KMS-11 (cell line): Measurements from ENCODE around the gene SYCP3.
"Not testable (repeated sequence)": the region's sequence is repeated elsewhere in the genome, so short reads cannot be mapped to it uniquely, and the experiment has no call there.

Experiments
- H2AFZ ChIP-seq: fragments of 200-600 bp; sonication (generic); 2 replicates; pipeline ENCODE4 v1.6.1; 2016; ENCODE audit warnings: antibody characterized with exemption, mixed run types, low read depth
- H3K27ac ChIP-seq: fragments of 200-600 bp; sonication (generic); 2 replicates; pipeline ENCODE4 v1.6.1; 2016; ENCODE audit warnings: mild to moderate bottlenecking, mixed run types
- H3K27me3 ChIP-seq: fragments of 200-600 bp; sonication (generic); 2 replicates; pipeline ENCODE4 v1.6.1; 2017; ENCODE audit warnings: mild to moderate bottlenecking, low read depth, mixed run types, moderate library complexity; ENCODE audit not compliant: insufficient read depth
- H3K36me3 ChIP-seq: fragments of 200-600 bp; sonication (generic); 2 replicates; pipeline ENCODE4 v1.6.1; 2017; ENCODE audit warnings: mild to moderate bottlenecking, mixed run types; ENCODE audit not compliant: insufficient read depth
- H3K4me1 ChIP-seq: fragments of 200-600 bp; sonication (generic); 2 replicates; pipeline ENCODE4 v1.6.1; 2016; ENCODE audit warnings: mild to moderate bottlenecking, low read depth, mixed run types; ENCODE audit not compliant: poor library complexity, severe bottlenecking
- H3K4me2 ChIP-seq: fragments of 200-600 bp; sonication (generic); 2 replicates; pipeline ENCODE4 v1.7.0; 2016; ENCODE audit warnings: mild to moderate bottlenecking, mixed run types
- H3K4me3 ChIP-seq: fragments of 200-600 bp; sonication (generic); IDR thresholded peaks from 2 replicates; pipeline ENCODE4 v1.6.1; 2017; ENCODE audit warnings: low read depth, low read length, mixed read lengths; ENCODE audit not compliant: insufficient read depth
- H3K79me2 ChIP-seq: fragments of 200-600 bp; sonication (generic); 2 replicates; pipeline ENCODE4 v1.6.1; 2016; ENCODE audit warnings: low read depth, mixed run types; ENCODE audit not compliant: insufficient read depth
- H3K9ac ChIP-seq: fragments of 200-600 bp; sonication (generic); 2 replicates; pipeline ENCODE4 v1.6.1; 2016; ENCODE audit warnings: mild to moderate bottlenecking, mixed run types
- H4K20me1 ChIP-seq: fragments of 200-600 bp; sonication (generic); 2 replicates; pipeline ENCODE4 v1.6.1; 2016; ENCODE audit warnings: mild to moderate bottlenecking, mixed run types; ENCODE audit not compliant: insufficient read depth
- TF ChIP-seq, protein P1 (sequence below): fragments of 200-600 bp; sonication (generic); conservative IDR thresholded peaks from 2 replicates; pipeline ENCODE4 v1.6.1; 2017; ENCODE audit warnings: low read depth, mild to moderate bottlenecking, antibody characterized with exemption, low read length, moderate library complexity, mixed read lengths

SYCP3 gene

DNA sequence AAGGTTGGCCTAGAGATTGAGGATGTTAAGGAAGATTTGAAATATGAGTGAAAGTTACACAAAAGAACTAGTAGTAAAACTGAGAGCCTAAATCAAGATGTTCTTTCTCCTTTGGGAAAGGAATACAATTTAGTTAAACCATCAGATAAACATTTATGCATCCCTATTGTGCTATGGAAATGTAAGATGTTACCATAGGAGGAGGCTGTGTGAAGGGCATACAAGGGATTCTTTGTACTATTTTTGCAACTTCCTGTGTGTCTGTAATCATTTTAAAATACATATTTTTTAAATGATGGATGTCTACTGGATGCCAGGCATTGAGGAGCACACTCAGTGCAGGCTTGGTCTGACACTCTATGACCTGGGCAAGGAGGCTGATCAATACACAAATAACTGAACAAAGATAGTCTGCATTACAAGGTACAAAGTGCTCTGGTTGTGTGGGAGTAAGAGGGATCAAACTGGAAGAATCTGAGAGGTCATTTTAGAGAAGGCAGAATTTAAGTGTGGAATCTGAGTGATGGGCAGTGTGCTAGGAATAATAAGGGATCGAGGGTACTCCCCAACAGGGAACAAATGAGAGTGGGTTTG is 47.7 kb downstream of the SYCP3 start:
- Histone ChIP-seq H3K4me1 (peaks cover 3% of the 10 kb centered on the region), H3K79me2 (no peaks in the 10 kb centered on the region), H4K20me1 (no peaks in the 10 kb centered on the region), H3K4me2 (no peak overlapping the region), H2AFZ (no peak overlapping the region), H3K9ac (no peak overlapping the region), H3K36me3 (no peaks in the 10 kb centered on the region), H3K27me3 (no peaks in the 10 kb centered on the region), H3K4me3 (no peak overlapping the region), H3K27ac (no peak overlapping the region)
- TF ChIP-seq, protein P1, sequence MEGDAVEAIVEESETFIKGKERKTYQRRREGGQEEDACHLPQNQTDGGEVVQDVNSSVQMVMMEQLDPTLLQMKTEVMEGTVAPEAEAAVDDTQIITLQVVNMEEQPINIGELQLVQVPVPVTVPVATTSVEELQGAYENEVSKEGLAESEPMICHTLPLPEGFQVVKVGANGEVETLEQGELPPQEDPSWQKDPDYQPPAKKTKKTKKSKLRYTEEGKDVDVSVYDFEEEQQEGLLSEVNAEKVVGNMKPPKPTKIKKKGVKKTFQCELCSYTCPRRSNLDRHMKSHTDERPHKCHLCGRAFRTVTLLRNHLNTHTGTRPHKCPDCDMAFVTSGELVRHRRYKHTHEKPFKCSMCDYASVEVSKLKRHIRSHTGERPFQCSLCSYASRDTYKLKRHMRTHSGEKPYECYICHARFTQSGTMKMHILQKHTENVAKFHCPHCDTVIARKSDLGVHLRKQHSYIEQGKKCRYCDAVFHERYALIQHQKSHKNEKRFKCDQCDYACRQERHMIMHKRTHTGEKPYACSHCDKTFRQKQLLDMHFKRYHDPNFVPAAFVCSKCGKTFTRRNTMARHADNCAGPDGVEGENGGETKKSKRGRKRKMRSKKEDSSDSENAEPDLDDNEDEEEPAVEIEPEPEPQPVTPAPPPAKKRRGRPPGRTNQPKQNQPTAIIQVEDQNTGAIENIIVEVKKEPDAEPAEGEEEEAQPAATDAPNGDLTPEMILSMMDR: no peak

DNA sequence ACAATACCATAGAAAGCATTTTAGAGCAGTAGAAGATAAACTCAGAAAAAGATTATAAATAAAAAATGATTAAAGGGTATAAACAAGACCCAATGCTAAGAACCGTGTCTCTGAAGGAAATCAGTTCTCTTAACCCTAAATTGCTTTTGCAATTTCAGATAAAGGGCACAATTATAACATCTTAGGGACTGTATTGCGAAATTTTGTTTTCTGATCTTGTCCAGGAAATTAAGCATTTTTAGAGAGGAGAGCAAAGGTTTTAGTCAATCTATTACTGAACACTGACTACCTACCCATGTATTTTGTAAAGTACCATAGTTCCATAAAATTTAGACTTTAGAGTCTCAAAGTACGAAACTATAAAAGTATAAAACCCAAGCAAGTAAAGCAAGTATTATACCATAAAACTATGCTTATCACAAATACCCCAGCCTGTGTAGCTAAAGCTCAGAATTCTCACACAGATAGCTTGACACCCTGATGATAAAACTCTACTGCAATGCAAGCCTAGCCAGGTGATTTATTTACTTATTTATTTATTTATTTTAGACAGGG is 48.6 kb downstream of the SYCP3 start:
- H3K79me2 ChIP-seq: no peaks in the 10 kb centered on the region
- H3K9ac ChIP-seq: no peak overlapping the region
- H3K4me3 ChIP-seq: no peak overlapping the region
- no peaks in the 10 kb centered on the region for H3K27me3 ChIP-seq
- H3K4me2 ChIP-seq: no peak overlapping the region
- H2AFZ ChIP-seq: no peak overlapping the region
- no peaks in the 10 kb centered on the region for H3K4me1 ChIP-seq
- TF ChIP-seq, protein P1: no peak
- H3K27ac ChIP-seq: no peak overlapping the region
- H3K36me3 ChIP-seq: no peaks in the 10 kb centered on the region
- no peaks in the 10 kb centered on the region for H4K20me1 ChIP-seq

DNA sequence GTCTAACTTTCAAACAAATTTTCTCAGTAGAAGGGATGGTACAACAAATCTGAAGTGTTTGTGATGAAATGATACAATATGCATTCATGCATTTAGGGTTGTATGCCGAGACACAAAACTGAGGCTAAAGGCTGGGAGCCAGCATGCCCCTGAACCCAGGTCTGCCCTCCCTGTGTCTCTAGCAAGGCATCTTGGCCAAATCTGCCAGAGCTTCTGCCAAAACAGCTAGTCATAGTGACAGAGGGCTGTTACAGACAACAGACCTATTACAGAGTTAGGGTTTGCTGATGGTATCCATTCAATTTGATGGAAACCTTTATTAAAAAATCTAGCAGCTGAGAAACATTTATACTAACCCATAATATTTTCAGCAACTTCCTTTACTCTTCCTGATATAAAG is 53.1 kb downstream of the SYCP3 start:
- H3K4me1 ChIP-seq: no peaks in the 10 kb centered on the region
- H2AFZ ChIP-seq: no peak overlapping the region
- no peak overlapping the region for H3K4me3 ChIP-seq
- H3K27me3 ChIP-seq: no peaks in the 10 kb centered on the region
- no peaks in the 10 kb centered on the region for H3K79me2 ChIP-seq
- TF ChIP-seq, protein P1: no peak
- H3K9ac ChIP-seq: no peak overlapping the region
- no peaks in the 10 kb centered on the region for H3K36me3 ChIP-seq
- no peaks in the 10 kb centered on the region for H4K20me1 ChIP-seq
- no peak overlapping the region for H3K27ac ChIP-seq
- no peak overlapping the region for H3K4me2 ChIP-seq

DNA sequence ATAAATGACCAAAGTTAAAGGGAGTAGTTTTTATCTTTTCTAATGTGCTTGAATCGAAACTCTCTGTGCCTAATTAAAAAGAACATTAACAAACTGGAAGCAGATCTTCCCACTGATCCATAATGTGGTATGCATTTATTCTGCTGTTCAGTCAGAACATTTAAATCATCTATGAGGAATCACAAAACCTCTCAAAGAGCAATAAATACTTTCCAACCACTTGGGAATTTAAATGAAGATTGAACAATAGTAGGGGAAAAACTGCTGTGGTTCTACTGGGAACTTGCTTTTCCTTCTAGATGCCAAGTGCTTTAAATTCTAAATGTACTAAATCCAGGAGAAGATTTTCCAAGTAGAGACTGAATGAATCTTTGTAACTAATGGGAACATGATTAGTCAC is 54.2 kb downstream of the SYCP3 start:
- H3K4me1 ChIP-seq: no peaks in the 10 kb centered on the region
- no peak overlapping the region for H3K27ac ChIP-seq
- H4K20me1 ChIP-seq: no peaks in the 10 kb centered on the region
- no peak overlapping the region for H3K4me3 ChIP-seq
- no peak overlapping the region for H3K9ac ChIP-seq
- no peak overlapping the region for H3K4me2 ChIP-seq
- no peaks in the 10 kb centered on the region for H3K36me3 ChIP-seq
- no peak overlapping the region for H2AFZ ChIP-seq
- H3K79me2 ChIP-seq: no peaks in the 10 kb centered on the region
- H3K27me3 ChIP-seq: no peaks in the 10 kb centered on the region
- TF ChIP-seq, protein P1: no peak

DNA sequence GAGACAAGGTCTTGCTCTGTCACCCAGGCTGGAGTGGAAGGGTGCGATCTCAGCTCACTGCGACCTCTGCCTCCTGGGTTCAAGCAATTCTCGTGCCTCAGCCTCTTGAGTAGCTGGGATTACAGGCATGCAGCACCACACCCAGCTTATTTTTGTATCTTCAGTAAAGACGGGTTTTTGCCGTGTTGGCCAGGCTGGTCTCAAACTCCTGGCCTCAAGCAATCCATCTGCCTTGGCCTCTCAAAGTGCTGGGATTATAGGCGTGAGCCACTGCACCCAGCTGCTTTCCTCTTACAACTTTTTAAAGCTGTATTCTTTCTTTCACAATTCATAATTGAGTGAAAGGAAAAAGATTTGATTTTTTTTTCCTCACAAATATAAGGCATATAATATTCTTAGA is 57.6 kb downstream of the SYCP3 start:
- not testable (repeated sequence) for H3K4me3 ChIP-seq

More for the DNA sequence above, 57.6 kb downstream of the SYCP3 start:
- H3K79me2 ChIP-seq, H2AFZ ChIP-seq, H3K9ac ChIP-seq, H3K27ac ChIP-seq, H3K4me1 ChIP-seq, H3K36me3 ChIP-seq, H3K4me2 ChIP-seq, H3K27me3 ChIP-seq, H4K20me1 ChIP-seq: not testable (repeated sequence)
